GM19351 (cell line): ENCODE measurements around the gene SLX9.
"Not testable (repeated sequence)": the region's sequence is repeated elsewhere in the genome, so short reads cannot be mapped to it uniquely, and the experiment has no call there.

Experiments
- ATAC-seq: cut with Tn5 transposase; IDR thresholded peaks from one replicate; pipeline ENCODE4 v1.9.1; 2021; ENCODE audit warnings: mild to moderate bottlenecking, moderate library complexity; ENCODE audit not compliant: unreplicated experiment

The SLX9 gene

GRCh38 chr21:45015469-45015860 lies 75.6 kb downstream of the SLX9 start:
- ATAC-seq, result no peak

GRCh38 chr21:45016031-45016405 lies 76.2 kb downstream of the SLX9 start:
- no peak for ATAC-seq

DNA sequence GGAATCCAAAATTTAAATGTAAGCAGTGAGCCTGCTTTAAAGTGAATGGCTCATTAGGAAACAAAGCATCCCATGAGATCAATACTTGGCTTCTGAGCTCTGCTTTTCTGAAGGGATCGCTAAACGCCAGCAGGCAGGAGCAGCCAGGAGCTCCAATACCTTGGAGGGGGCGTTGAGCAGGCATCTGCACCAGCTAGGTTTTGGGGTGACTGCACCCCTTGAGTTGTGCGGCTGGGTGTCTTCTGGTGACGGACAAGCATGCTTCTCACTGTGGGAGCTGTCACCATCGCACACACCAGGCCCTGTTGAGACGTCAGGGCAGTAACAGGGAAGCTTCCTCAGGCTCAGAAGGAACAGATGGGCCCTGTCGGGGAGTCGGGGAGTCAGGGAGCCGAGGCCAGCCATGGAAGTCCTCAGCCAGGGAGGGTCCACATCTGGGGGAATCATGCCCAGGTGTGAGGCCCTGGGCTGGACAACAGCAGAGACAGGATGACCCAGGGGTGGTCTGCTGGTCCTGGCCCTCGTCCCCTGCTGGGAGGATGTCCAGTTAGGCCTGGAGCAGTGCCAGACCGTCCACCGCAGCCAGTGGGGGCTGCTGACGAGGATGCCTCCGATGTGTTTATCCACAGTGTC lies 76.7 kb downstream of the SLX9 start:
- no peak for ATAC-seq

DNA sequence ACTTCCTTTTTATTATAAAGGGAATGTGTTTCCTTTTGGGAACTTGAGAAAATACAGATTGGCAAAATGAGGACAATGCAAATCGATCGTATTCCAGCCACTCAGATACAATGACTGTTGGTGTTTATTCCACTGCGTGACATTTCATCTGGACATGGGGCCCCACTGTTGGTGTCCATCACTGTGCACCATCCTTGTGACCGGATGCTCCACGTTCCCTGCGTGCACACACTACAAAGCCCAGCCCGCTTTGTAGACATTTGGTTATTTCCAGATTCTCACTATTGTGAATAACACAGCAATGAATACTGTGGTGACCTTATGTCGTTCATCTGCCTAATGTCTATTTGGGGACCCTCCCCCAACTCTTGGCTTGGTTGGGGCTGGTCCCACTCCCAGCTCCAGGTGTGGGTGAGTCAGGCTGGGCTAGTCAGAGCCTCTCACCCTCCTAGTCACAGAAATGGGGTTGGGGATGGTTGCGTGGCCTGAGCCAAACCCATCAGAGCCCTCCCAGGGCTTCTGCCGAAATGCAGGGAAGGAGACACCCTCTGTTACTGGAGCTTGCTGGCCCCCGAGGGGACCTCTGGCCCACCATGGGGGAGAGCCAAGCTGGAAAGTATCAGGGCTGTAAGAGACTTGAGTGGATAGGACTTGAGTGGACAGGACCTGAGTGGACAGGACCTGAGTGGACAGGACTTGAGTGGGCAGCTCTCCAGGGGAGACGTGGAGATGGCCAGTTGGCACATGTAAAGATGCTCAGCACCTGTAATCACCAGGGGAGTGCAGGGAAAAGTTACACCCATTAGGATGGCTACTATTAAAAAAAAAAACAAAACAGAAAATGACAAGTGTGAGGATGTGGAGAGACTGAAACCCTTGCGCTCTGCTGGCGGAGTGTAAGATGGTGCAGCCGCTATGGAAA lies 77.5 kb downstream of the SLX9 start:
- ATAC-seq, result no peak

- ATAC-seq, result no peak
These were observed 78.6 kb downstream of the SLX9 start for GRCh38 chr21:45018131-45019075.

DNA sequence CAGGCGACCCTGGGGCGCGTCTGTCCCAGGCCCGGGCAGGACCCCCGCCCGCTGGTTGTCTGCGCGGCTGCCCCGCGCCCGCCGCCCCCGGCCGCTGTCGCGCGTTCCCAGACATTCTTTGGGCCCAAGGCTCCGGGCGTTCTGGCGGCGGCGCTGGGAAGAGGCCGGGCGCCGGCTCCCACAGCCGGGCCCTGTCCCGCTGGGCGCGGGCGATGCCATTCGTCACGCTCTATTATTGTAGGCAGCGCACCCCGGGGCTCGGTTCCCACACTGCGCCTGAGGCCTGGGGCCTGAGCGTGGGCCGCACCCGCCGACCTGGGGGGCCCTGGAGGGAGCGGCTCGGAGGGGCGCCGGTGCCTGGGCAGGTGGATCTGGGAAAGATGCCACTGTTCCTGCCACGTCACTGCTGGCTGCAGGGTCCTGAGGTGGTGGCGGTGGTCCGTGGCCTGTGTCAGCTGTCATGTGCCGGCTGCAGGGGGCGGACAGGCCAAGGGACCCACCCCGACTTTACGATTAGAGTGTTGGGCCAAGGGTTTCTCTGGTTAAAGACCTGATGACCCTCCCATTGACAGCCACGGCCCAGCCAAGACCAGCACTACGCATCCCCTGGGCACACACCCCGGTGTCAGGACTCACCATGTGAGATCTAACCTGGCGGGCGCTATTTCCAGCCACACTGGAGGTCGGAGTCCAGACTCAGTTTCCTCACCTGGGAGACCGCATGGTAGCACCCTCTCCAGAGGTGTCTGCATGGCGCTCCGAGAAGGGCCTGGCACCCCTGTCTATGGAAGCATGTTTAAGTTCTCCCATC lies 79.5 kb downstream of the SLX9 start:
- no peak for ATAC-seq

DNA sequence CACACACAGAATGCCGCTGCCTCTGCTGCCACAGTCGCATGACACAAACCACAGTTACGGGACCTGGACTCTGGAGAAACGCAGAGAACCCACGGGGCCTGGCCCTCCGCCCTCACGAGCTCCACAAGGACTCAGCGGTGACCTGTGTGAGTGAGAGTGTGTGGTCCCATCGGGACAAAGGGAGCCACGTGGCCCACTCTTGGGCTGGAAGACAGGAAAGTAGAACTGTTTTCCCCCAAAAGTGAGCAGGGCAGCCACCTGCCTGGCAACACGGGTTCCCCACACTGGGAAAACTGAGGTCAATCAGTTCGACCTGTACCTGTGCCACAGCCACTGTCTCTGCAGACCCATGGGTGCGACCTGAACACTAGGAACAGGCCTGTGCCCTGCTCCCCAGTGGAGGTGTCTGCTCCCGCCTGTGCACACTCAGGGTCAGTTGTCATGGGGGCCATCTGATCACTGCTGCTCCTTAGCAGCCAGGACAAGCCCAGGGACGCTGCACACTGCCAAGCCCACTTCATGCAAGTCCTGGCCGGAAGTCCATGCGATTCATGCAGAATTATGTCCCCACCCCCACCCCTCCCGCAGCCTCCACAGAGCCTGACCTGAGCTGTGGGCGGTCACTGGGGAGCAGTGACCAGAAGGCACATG lies 80.2 kb downstream of the SLX9 start:
- ATAC-seq, result no peak

- ATAC-seq, result no peak
These were observed 81.0 kb downstream of the SLX9 start for GRCh38 chr21:45020629-45021427.

GRCh38 chr21:45021428-45022347 lies 81.9 kb downstream of the SLX9 start:
- ATAC-seq, result no peak

- no peak for ATAC-seq
These were observed 82.5 kb downstream of the SLX9 start for GRCh38 chr21:45022348-45022675.

DNA sequence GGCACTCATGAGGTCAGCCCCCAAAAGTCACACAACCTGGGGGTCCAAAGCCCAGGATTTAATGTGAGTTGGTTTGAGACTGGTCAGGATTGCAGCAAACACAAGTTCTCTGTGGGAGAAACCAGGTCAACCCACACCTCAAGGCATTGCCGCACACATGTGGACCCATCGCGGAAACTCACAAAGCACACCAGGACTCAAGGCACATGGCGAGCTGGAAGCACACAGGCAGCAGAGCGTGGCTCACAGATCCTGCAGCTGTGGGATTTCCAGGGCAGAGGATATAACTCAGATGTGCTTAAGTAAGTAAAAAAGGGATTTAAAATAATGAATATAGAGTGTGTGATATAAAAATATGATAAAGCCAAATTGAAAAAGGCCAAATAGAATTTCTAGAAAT lies 82.9 kb downstream of the SLX9 start:
- no peak for ATAC-seq

DNA sequence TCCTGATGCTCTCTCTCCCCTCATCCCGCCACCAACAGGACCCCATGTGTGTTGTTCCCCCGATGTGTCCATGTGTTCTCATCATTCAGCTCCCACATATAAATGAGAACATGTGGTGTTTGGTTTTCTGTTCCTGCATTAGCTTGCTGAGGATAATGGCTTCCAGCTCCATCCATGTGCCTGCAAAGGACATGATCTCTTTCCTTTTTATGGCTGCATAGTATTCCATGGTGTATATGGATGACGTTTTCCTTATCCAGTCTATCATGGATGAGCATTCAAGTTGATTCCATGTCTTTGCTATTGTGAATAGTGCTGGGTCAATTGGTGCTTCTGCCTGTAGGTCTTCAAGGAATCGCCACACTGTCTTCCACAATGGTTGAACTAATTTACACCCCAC lies 84.7 kb downstream of the SLX9 start:
- ATAC-seq, result not testable (repeated sequence)

GRCh38 chr21:45026066-45026745 lies 86.4 kb downstream of the SLX9 start:
- no peak for ATAC-seq
